ENCODE measurements around the gene PDPR.
"Not testable (repeated sequence)": the region's sequence is repeated elsewhere in the genome, so short reads cannot be mapped to it uniquely, and the experiment has no call there.

GRCh38 chr16:70135796-70136195 is 21.7 kb downstream of the PDPR start:
- TF ChIP-seq CTCF (IDR thresholded peaks at IDR 0.05 in 4 of 5, conservative IDR thresholded peaks at IDR 0.05 in 1 of 5); POLR2A (IDR thresholded peaks at IDR 0.05): not testable (repeated sequence)
